NCI-H2196 (cell line): Measurements from ENCODE around the gene NFS1.
"Not testable (repeated sequence)": the region's sequence is repeated elsewhere in the genome, so short reads cannot be mapped to it uniquely, and the experiment has no call there.

ENCODE experiments used
- DNase-seq: peaks from one replicate; lab custom pipeline; 2025; ENCODE audit not compliant: unreplicated experiment; lab: John Stamatoyannopoulos, UW

NFS1 gene

DNA sequence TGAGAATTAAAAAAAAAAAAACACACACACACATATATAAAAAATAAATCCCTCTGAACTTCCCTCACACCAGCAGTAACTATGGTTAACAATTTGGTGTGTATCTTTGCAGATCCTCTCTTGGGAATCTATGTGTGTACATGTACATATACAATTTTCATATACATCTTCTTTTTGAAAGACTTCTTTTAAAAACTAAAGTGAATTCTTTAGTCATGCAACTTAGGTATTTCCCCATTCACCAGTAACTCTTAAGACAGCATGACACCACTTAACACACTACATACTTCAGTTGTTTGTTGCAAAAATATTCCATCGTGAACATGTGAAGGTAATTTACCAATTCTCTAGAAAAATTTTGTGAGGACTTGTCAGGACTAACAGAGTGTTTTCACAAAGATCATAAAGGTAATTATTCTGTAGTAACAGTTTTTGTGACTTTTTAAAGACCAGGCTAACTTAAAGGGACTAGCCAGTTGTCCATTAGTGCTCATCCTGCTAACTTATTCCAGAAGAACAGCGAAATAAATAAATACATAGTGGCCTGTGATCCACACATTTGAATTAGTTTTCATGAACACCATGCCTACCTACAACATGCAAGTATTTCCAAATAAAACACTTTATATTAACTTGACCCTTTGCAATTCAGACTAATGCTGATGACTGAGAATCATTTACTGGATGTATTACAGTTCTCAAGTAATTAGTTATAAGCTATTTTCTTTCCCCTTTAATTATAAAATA is 30.9 kb upstream of the NFS1 start:
- DNase-seq, result no peak

DNA sequence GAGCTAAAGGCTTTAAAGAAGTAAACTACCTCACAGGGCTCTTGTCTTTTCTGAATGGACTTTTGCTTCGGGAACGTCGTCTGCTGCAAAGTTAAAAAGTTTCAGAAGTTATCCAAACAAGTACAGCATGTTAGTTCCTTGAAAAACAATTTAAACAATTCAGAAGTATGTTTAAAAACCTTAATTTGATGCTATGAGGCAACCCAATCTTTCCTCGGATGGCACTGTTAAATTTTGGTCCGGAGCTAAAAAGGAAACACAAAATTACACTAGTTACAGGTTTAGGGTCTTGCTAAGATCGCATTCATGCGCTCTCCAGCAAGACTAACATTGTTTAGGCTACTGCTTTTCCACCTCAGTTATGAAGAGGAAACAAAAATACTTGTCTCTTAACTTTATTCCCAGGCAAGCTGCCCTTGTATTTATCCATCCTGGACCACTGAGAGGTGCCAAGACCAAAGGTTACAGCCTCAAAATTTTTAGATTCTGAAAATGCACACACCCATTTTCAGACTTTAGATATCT is 30.2 kb upstream of the NFS1 start:
- no peak for DNase-seq

DNA sequence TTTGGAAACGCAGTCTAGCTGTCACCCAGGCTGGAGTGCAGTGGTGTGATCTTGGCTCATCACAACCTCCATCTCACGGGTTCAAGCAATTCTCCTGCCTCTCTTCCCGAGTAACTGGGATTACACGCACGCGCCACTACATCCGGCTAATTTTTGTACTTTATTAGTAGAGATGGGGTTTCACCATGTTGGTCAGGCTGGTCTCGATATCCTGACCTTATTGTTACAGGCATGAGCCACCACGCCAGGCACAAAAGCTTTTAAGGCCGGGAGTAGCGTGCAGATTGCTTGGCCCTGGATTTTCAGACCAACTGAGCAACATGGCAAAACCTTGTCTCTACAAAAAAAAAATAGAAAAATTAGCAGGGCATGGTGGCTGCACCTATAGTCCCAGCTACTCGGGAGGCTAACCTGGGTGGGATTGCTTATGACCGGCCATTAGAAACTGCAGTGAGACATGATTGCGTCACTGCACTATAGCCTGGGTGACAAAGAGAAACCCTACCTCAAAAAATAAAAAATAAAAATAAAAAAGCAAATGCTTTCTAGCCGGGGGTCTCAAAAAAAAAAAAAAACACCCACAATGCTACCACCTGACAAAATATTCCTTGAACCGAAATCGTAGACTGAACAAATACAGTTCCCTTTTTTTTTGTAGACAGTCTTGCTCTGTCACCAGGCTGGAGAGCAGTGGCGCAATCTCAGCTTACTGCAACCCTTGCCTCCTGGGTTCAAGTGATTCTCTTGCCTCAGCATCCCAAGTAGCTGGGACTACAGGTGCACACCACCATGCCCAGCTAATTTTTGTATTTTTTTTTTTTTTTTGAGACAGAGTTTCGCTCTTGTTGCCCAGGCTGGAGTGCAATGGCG is 27.9 kb upstream of the NFS1 start:
- DNase-seq, result no peak

DNA sequence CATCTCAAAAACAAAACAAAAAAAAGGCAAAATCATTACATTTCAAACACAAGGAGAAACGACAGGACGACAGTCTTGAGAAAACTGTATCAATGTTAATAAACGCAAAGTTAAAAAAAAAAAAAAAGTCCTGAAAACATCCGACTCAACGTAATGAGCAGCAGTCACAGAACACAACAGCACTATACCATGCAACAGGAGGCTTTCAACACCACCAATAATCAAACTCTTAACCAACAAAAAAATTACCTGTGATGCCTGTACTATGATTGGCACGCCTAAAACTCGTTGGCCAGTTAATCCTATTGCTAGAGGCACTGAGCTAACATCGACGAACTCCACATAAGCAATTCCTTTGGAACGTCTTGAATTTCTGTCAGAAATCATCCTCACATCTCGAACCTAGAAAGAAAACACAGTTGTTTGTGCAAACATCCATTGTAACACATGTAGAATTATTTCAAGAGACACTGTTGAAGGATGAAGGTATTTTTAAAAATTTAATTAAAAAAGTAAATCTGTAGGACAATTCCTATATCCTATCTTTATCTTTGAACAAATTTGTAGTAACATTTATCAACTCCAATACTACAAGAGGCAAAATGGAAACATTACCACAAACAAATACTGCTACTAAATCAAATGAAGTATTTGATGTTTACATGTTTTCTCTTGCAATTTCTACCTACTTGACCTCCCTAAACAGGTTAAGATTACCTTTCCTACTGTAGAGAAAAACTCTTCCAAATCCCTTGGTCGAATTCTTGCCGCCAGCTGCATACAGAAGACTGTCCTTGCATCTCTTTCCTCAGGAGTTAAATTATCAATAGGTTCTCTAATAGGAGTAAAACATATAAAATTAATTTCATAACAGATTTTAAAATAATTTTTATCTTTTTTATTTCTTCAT is 25.4 kb upstream of the NFS1 start:
- DNase-seq, result no peak

DNA sequence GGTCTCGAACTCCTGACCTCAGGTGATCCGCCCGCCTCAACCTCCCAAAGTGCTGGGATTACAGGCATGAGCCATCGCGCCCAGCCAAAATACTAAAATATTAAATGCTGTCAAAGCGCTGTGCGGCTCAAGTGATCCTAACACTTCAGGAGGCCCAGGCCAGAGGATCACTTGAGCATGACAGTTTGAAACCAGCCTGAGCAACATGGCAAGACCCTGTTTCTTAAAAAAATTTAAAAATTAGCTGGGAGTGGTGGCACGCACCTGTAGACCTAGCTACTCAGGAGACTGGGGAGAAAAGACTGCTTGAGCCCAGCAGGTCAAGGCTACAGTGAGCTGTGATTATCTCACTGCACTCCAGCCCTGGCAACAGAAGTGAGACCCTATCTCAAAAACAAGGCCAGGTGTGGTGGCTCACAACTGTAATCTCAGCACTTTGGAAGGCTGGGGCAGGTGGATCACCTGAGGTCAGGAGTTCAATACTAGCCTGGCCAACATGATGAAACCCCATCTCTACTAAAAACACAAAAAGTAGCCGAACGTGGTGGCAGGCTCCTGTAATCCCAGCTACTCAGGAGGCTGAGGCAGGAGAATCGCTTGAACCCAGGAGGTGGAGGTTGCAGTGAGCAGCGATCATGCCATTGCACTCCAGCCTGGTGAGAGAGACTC is 24.6 kb upstream of the NFS1 start:
- not testable (repeated sequence) for DNase-seq

DNA sequence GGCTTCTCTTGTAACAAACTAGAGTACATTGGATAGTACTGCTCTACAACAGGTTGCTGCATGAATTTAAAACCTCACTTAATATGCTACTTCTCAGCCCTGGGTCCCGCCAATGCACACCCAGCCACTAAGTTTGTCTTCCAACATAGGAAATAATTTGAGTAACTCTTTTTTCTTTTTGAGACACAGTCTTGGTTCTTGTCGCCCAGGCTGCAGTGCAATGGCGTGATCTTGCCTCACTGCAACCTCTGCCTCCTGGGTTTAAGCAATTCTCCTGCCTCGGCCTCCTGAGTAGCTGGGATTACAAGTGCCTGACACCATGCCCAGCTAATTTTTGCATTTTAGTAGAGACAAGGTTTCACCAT is 24.1 kb upstream of the NFS1 start:
- DNase-seq, result not testable (repeated sequence)

DNA sequence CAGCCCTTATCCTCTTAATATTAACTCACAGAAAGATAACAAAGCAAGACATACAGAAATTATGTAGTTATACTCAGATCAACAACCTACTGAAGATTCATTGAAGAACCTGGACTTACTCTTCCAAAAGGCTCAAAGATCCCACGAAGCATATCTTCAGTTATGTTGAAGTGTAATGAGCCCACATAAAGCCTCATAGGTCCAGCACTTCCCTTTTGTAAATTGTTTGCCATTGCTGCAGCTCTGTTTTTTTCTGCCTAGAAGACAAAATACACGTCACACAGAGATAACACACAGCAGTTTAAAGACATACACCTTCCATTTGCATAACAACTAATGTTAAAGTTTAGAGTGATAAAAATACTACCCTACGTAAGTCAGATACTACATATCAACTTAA is 22.5 kb upstream of the NFS1 start:
- no peak for DNase-seq

DNA sequence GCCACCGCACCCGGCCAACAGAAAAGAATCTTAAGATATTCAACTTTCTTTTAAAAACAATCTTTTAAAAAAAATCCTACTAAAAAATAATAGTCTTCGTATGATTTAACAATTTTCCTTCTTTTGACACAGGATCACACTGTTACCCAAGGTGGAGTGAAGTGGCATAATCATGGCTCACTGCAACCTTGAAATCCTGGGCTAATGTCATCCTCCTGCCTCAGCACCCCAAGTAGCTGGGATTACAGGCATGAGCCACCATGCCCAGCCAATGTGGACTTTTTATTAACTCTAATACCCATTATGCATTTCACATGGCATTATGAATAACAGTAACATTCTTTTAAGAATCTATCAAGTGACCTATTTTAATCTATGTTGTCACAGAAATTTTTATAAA is 22.1 kb upstream of the NFS1 start:
- DNase-seq, result no peak

DNA sequence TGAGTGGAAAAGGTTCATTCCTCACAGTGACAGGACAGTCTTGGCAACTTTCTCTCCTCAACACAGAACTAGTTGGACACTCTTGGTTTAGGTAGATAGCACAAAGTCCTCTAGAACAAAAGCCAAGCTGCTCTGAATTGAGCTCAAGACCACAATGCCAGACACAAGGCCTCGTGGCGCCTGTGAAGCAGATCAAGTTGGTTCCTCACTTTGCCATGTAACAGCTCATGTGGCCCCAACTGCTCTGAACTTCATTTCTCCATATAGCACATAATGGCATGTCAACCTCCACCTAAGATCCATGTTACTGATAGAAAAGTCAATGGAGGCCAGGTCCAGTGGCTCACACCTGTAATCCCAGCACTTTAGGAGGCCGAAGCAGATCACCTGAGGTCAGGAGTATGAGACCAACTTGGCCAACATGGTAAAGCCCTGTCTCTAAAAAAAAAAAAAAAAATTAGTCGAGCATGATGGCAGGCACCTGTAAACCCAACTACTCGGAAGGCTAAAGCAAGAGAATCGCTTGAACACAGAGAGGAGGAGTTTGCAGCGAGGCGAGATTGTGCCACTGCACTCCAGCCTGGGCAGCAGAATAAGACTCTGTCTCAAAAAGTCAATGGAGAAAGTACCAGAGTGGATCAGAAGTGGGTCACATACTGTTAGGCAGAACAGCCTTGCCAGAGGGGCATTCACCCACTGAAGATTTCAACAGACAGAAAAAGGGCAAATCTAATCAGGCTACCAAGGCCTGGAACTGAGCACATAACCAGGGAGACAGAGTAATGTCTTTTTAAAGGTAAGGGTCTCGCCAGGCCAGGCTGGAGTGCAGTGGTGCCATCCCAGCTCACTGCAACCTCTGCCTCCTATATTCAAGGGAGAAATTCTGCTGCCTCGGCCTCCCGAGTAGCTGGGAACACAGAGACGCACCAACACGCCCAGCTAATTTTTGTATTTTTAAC is 21.3 kb upstream of the NFS1 start:
- DNase-seq, result no peak

DNA sequence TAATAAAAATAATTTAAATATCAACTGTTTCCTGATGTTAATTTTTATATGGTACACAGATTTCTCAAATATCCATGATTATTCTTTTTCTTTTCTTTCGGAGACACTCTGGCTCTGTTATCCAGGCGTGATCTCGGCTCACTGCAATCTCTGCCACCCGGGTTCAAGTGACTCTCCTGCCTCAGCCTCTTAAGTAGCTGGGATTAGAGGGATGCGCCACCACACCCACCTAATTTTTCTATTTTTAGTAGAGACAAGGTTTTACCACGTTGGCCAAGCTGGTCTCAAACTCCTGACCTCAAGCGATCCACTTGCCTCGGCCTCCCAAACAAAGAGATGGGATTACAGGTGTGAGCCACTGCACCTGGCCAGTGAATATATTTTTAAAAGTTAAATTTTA is 20.6 kb upstream of the NFS1 start:
- DNase-seq, result no peak

DNA sequence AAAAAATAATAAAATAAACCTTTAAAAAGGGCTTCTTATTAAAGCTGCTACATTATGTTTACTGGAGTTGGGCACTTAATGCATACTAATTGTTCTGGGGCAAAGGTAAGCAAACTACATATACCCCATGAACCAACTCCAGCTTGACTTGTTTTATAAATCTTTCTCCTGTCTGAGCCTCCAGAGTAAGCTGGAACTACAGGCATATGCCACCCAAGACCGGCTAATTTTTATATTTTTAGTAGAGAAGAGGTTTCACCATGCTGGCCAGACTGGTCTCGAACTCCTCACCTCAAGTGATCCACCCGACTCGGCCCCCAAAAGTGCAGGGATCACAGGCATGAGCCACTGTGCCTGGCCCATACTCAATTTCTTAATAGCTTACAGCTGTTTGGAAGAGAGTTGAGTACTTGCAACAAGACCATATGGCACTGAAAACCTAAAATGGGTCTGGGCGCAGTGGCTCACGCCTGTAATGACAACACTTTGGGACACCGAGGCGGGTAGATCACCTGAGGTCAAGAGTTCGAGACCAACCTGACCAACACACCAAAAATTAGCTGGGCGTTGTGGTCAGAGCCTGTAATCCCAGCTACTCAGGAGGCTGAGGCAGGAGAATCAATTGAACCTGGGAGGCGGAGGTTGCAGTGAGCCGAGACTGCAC is 20.0 kb upstream of the NFS1 start:
- no peak for DNase-seq

DNA sequence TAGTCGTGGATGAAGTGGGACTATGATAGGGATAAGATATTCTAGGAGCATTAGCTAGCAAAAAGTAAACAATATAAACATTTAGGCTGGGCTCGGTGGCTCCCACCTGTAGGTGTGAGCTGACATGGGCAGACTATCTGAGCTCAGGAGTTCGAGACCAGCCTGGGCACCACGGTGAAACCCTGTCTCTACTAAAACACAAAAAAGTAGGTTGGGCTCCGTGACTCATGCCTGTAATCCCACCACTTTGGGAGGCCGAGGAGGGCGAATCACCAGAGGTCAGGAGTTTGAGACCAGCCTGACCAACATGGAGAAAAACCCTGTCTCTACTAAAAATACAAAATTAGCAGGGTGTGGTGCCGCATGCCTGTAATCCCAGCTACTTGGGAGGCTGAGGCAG is 19.2 kb upstream of the NFS1 start:
- not testable (repeated sequence) for DNase-seq

DNA sequence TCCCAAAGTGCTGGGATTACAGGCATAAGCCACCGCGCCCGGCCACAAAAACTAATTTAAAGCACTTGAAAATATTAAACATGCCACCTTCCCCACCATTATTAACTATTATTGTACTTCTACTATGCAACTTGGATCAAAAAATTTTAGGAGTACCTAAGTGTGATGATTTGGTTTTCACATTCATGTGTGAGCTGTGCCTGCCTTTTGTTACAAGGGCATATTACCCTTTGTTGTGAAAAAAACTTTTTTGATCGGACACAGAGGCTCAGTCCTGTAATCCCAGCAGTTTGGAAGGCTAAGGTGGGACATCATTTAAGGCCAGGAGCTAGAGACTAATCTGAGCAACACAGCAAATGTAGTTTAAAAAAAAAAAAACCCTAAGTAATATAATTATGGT is 17.2 kb upstream of the NFS1 start:
- DNase-seq, result no peak

DNA sequence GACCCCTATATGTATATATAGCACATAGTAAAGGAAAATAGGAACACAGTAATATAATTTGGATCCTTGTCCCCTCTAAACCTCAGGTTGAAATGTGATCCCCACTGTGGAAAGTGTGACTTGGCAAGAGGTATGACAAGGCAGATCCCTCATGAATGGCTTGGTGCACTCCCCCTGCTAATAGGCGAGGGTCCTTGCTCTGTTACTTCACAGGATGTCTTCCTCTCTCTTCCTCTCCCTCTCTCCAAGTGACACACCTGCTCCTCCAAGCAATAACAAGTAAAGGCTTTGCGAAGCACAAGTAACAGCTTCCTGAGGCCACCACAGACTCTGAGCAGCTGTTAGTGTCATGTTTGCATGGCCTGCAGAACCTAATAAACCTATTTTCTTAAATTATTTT is 16.5 kb upstream of the NFS1 start:
- DNase-seq, result no peak

DNA sequence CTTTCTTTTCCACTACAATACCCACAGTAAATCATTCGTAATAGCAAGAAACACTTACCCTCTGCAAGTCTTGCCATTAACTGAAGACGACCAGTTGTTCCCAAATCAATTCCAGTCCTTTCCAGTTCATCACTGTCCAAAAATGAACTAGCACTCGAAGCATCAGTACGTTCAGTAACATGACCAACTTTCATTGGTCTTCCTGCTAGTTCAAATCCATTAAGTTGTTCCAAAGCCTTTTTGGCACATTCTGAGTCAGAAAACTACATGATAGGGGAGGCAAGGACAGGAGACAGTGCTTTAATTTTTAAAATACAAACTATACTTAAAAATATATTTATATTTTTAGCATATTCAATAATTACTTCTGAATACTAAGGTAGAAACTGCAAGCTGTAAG is 15.0 kb upstream of the NFS1 start:
- no peak for DNase-seq

DNA sequence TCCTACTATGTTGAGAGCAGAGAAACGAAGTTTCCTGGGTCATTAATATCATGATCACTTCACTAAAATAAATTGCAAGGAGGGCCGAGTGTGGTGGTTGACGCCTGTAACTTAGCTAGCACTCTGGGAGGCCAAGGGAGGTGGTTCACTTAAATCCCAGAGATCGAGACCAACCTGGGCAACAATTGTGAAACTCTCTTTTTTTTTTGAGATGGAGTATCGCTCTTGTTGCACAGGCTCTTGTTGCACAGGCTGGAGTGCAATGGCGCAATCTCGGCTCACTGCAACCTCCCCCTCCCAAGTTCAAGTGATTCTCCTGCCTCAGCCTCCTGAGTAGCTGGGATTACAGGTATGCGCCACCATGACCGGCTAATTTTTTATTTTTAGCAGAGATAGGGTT is 14.0 kb upstream of the NFS1 start:
- not testable (repeated sequence) for DNase-seq

DNA sequence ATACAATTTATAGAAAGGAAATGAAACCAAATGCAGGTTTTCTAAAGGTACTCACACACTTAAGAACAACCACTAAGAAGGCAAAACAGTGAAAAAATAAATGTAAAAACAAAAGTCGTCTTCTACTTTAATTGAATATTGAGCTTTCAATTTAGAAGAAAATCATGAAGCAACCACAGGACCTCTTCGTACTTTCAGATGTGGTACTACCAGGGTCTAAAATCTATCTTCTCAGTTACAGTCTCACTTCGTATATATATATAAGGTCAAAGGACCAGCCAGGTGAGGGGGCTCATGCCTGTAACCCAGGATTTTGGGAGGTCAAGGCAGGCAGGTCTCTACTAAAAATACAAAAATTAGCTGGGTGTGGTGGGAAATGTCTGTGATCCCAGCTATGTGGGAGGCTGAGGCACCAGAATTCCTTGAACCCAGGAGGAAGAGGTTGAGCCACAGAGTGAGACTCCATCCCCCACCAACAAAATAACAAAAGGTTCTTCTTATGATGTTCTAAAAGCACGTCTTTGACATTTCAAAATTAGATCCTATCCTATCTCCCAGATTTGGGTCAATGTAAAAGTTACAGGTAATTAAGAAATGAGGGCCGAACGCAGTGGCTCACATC is 12.5 kb upstream of the NFS1 start:
- DNase-seq, result no peak

DNA sequence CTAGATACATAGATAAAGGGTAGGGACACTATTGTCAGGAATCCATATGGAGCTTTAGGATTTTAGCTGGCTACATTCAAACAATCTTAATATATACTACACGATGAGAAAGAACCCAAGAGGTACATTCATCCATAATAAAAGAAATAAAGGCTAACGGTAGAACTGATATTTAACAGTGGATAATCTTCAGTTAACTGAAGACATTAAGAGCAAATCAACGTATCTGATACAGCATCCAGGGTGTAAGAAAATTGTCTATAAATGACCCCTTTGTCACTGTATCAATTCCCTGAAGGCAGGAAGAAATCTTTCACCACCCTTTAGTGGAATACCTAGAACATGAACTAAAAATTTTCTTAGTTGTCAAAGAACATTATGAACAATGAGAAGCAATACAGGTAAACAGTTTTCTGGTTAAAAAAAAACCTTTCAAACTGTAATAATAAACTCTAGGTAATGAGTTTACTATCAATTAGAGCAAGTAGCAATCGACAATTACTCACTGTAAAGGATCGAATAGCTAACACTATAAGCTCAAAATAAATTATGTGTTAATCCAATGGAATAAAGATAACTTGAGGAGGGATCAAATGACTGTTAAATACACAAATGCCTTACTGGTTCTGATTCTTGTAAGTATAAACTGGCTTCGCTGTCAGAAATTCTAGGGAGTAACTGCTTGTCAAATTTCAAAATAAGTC is 11.9 kb upstream of the NFS1 start:
- no peak for DNase-seq
